H7 (cell line): ENCODE results near the gene ELP4. TPM values are rescaled to one million over a fixed set of nuclear protein-coding genes. Genes with fewer than 3 reads are reported as not detected.
"Not testable (repeated sequence)": the region's sequence is repeated elsewhere in the genome, so short reads cannot be mapped to it uniquely, and the experiment has no call there.

Experiments
- DNase-seq: peaks from one replicate; pipeline ENCODE4 v3.0.0; 2012
- H3K27me3 ChIP-seq: 2 replicates; pipeline ENCODE4 v1.6.0; 2011; ENCODE audit warnings: mild to moderate bottlenecking, low read length; ENCODE audit not compliant: control insufficient read depth, insufficient read depth
- H3K36me3 ChIP-seq: replicated peaks from 2 replicates; pipeline ENCODE4 v1.5.1; 2011; ENCODE audit warnings: low read length; ENCODE audit not compliant: control insufficient read depth, insufficient read depth
- H3K4me3 ChIP-seq: 2 replicates; pipeline ENCODE4 v1.5.1; 2011; ENCODE audit warnings: low read depth, mild to moderate bottlenecking, control low read depth, low read length, moderate library complexity; ENCODE audit not compliant: insufficient read depth
- total RNA-seq: library from RNA; depleted of rRNA; stranded (reverse); fragments of >200 nt; shearing (Covaris generic); gene quantifications from 2 replicates; pipeline ENCODE4 v1.2.3, GENCODE V29; 2014

The ELP4 gene
- total RNA-seq, 1 experiment from 2014 or later = 28.0 TPM

DNA sequence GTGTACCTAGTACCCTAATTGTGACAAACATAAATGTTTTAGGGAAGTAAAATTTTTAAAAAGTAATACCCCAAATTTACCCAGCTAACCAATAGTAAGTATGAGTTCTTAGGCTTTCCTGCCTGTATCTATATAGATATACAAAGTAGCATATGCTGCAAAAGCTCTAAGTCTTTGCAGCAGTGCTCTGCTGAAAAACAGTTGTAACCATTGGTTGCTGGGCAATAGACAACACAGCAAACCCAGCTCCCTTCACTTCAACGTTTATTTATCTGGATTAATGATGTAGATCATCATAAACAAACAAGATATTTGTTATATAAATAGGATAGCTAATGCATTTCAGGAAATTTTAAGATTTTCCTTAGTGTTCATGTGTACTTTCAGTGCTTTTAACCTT lies 218.9 kb downstream of the ELP4 start:
- Histone ChIP-seq H3K4me3 (no peak overlapping the region), H3K36me3 (no peaks in the 10 kb centered on the region), H3K27me3 (no peaks in the 10 kb centered on the region)
- no peak for DNase-seq

GRCh38 chr11:31740131-31740530 lies 230.6 kb downstream of the ELP4 start:
- no peak for DNase-seq
- H3K27me3 ChIP-seq = no peaks in the 10 kb centered on the region
- H3K4me3 ChIP-seq = no peak overlapping the region
- no peaks in the 10 kb centered on the region for H3K36me3 ChIP-seq

- not testable (repeated sequence) for H3K36me3 ChIP-seq, H3K27me3 ChIP-seq, DNase-seq, H3K4me3 ChIP-seq
Measured at GRCh38 chr11:31740731-31741368, 231.3 kb downstream of the ELP4 start.

- no peak overlapping the region for H3K4me3 ChIP-seq
- H3K36me3 ChIP-seq = no peaks in the 10 kb centered on the region
- no peak for DNase-seq
- H3K27me3 ChIP-seq = no peaks in the 10 kb centered on the region
Measured at GRCh38 chr11:31747581-31747980, 238.0 kb downstream of the ELP4 start.

DNA sequence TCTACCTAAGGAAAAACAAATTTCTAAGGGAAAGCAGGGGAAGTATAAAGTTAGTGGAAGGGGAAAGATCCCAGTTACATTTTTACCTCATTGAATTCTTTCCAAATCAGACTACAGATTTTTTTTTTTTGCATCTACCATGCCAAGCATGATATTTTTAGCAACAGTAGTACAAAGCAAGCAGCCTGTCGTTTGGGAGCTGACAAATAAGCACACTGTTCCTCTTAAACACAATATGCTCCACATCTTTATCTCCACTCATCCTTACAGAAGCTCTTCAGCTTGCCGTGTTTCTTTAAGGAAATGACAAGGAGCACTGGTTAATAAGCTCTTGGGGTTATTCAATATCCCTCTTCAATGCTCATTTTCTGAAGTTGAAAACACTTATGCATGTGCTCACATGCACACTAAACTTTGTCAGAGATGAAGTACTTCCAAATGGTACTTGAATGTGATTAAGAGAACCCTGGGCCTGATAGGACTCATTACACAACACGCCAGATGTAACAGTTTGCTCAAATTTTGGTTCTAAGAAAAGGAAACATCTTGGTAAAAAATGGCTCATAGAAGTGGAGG lies 247.8 kb downstream of the ELP4 start:
- DNase-seq = no peak
- no peaks in the 10 kb centered on the region for H3K27me3 ChIP-seq
- no peaks in the 10 kb centered on the region for H3K36me3 ChIP-seq
- H3K4me3 ChIP-seq = no peak overlapping the region

DNA sequence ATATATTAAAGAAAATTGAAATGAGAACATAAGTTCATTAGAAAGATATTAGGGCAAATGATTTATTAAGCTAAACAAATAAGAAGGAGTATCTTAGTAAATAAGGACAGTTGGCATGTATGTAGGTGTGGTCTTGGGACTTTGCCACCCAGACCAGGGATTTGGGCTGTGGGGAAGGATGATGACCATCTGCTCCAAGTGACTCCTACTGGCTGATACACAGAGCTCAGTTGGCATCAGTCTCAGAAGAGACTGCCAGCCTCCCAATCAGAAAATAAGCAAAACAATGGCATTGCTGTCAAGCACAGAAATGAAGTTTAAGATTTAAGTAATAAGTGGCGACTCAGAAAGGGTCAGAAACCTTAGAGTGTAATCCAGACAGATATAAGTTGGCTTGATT lies 252.1 kb downstream of the ELP4 start:
- Histone ChIP-seq H3K4me3 (no peak overlapping the region), H3K36me3 (no peaks in the 10 kb centered on the region), H3K27me3 (no peaks in the 10 kb centered on the region)
- no peak for DNase-seq

- H3K4me3 ChIP-seq = no peak overlapping the region
- no peaks in the 10 kb centered on the region for H3K27me3 ChIP-seq
- DNase-seq = no peak
Measured at GRCh38 chr11:31763296-31763695, 253.7 kb downstream of the ELP4 start.

DNA sequence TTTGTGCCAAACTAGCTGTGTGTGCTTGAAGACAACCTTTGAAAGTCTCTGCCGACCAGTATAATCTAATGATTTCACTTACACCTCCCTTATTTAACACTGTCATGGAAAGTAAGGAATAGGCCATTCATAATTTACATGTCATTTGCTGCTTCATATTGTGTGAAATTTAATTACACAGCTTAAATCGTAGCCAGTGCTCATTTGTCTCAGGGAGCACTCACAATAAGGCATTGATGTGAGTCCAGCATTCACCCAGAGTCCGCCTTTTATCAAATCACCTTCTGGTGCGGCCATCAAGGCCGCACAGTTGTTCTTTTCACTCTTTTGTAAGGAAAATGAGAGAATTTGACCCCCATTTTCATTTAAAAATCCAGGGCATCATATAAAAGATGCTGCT lies 254.7 kb downstream of the ELP4 start:
- no peak for DNase-seq
- no peaks in the 10 kb centered on the region for H3K36me3 ChIP-seq
- no peaks in the 10 kb centered on the region for H3K27me3 ChIP-seq
- H3K4me3 ChIP-seq = no peak overlapping the region

More at GRCh38 chr11:31763296-31763695, 253.7 kb downstream of the ELP4 start:
- no peaks in the 10 kb centered on the region for H3K36me3 ChIP-seq

DNA sequence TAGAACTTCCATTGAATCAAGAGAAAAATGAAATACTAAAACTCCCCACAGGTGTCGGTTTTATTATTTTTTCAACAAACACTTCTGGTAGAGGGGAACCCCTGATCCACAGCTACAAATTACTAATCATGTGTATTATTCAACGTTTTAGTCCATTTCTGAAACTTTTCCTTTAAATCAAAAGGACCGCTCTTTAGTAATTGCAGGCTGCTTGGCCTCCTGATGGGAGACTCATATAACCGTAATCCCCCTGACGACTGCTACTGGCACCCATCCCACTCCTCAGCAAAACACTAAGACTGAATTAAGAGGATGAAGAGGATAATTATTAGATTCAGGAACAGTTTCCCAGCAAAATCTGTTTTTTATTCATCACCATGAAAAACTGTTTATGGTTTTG lies 255.2 kb downstream of the ELP4 start:
- no peak for DNase-seq
- no peaks in the 10 kb centered on the region for H3K27me3 ChIP-seq
- no peaks in the 10 kb centered on the region for H3K36me3 ChIP-seq
- no peak overlapping the region for H3K4me3 ChIP-seq

GRCh38 chr11:31767066-31767465 lies 257.5 kb downstream of the ELP4 start:
- no peaks in the 10 kb centered on the region for H3K27me3 ChIP-seq
- H3K36me3 ChIP-seq = no peaks in the 10 kb centered on the region
- H3K4me3 ChIP-seq = no peak overlapping the region
- DNase-seq = no peak

GRCh38 chr11:31767685-31768084 lies 258.1 kb downstream of the ELP4 start:
- DNase-seq = no peak
- no peaks in the 10 kb centered on the region for H3K27me3 ChIP-seq

DNA sequence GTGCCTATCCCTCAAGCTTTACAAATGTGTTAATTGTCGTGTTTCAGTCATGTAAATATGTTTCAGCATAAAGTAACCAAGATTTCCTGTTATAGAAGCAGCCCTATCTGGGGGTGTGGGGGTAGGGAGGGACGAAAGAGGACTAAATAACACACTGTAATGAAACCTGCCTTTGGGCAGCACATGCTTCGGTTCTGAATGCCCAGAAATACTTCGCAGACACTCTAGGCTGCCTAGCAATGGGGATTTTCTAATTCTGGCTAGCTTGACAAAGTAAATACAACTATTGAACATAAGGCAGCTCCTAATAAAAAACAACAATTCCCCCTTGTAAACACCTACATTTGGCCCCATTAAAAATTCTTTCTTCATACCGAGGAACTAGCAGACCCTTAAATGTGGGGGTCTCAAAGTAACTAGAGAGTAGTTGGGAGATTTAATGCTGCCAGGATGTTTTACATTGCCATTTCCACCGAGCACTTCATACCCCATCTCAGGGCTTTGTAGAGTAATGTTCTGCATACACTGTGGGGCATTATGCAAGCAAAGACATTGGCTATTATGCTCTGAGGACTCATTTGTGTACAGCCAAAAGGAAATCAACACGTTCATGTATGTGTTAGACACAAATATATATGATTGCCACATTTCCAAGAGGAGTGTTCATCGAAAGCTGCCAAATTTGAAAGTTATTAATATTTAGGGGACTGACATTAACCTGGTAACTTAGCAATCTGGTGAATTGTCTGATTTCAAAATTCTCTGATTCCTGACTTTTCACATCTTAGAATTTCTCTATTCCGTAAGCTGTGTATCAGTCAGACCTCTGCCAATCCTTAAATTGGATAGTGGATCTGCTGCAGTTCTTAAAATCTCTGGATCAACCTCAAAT lies 259.4 kb downstream of the ELP4 start:
- no peak for DNase-seq
- H3K27me3 ChIP-seq = no peaks in the 10 kb centered on the region
- no peaks in the 10 kb centered on the region for H3K36me3 ChIP-seq
- no peak overlapping the region for H3K4me3 ChIP-seq

More at GRCh38 chr11:31767685-31768084, 258.1 kb downstream of the ELP4 start:
- no peak overlapping the region for H3K4me3 ChIP-seq
- H3K36me3 ChIP-seq = no peaks in the 10 kb centered on the region

DNA sequence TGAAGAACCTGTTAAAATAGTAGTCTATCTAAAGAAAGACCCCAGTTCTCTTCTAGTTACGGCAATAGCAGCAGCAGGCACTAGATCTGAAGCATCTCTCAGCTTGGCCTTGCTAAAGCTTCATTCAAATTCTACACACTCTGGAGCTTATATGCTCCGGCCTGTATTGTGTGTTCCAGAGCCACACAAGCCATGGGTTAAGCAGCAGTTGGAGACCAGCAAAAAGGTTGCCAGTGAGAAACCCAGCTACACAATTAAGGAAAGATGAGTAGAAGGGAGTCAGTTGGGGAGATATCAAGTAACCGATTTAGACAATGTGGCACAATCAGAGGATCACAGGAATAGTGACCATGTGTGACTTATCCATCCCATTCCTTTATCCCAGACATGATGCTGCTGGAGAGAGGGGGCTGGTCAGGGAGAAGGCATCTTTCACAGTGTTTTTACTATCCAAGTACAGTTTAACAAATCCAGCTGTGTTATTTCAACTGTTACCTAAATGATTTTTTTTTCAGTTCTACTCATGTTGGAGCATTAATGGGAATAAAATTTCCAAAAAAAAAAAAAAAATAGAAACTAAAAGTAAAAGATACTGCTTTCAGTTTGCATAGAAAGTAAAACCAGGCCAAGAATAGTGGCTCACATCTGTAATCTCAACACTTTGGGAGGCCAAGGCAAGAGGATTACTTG lies 260.6 kb downstream of the ELP4 start:
- no peak for DNase-seq
- no peaks in the 10 kb centered on the region for H3K36me3 ChIP-seq
- H3K4me3 ChIP-seq = no peak overlapping the region
- no peaks in the 10 kb centered on the region for H3K27me3 ChIP-seq

DNA sequence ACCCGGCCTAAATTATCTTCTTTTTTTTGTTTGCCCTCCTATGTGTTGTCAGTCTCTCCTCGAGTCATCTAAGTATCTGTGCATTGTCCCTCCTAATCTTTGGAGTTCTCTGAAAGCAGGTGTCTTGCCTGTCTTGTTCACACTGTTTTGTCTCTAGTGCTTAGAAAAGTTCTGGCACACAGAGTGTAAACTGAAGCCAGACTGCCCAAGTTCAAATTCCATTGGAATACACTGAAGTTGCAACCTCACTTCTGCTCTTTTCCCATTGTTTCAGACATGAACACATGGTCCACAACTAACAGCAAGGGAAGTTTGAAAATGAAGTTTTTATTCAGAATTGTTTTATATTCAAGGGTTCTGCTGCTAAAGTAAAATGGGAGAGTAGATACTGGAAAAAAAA lies 262.8 kb downstream of the ELP4 start:
- Histone ChIP-seq H3K4me3 (no peak overlapping the region), H3K36me3 (no peaks in the 10 kb centered on the region), H3K27me3 (no peaks in the 10 kb centered on the region)
- no peak for DNase-seq
